ENCODE data around the gene ADAMTSL3.

DNA sequence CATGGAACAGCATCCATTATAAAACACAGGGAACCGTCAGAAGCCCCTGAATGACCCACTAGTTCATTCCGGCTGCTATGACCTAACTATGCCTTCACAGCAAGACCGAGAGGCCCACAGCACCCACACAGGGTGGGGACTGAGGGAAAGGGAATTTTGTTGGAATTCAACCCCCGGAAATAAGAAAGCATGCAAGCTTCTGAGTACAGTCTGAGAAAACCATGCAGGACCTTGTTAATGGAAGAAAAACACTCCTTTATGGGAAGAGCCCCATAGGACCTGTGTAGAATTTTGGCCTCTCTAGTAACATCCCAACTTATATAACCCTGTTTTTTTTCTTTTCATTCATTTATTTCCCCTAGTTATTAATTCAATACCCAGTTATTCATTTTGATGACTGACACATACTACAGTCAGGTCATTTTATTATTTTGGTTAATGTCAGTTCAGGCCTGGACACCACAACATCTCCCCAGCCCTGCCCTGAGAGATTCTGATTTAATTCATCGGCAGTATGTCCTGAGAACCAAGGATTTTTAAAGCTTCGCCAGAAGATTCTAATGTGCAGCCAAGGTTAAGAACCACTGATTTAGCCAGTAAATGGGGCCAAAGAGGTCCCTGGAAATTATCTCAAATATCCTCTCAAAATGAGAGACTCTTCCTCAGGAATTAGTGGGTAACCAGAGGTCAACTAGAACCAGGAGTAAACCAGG lies 350.0 kb downstream of the ADAMTSL3 start:
- TF ChIP-seq CTCF (IDR thresholded peaks at IDR 0.05) (no peak), POLR2A (IDR thresholded peaks at IDR 0.05) (no peak)

Measured in heart left ventricle (tissue), 13 donors.